Fibroblast of villous mesenchyme (primary cell): Measurements from ENCODE around the gene SKAP1. TPM values are rescaled to one million over a fixed set of nuclear protein-coding genes. Genes with fewer than 3 reads are reported as not detected.

Experiments used
- DNase-seq: peaks from one replicate; pipeline ENCODE4 v3.0.0-alpha.2; 2010; ENCODE audit warnings: low read depth
- H3K4me3 ChIP-seq: 2 replicates; pipeline ENCODE4 v1.5.1; 2011; ENCODE audit warnings: low read depth, mild to moderate bottlenecking, low read length
- CTCF ChIP-seq: IDR thresholded peaks from 2 replicates; pipeline ENCODE4 v1.5.1; 2012; ENCODE audit warnings: low read depth, mild to moderate bottlenecking, low read length; ENCODE audit not compliant: insufficient read depth
- total RNA-seq: library from RNA; depleted of rRNA; stranded (reverse); fragments of >200 nt; gene quantifications from 2 replicates; pipeline ENCODE4 v1.2.3, GENCODE V29; 2012

SKAP1 gene
- total RNA-seq, 1 donor, result not detected

GRCh38 chr17:48439875-48440505 lies 10.0 kb upstream of the SKAP1 start:
- no peak for DNase-seq
- no peak for TF ChIP-seq CTCF
- no peak overlapping the region for H3K4me3 ChIP-seq

GRCh38 chr17:48439110-48439850 lies 9.3 kb upstream of the SKAP1 start:
- DNase-seq, result no peak
- no peak overlapping the region for H3K4me3 ChIP-seq
- TF ChIP-seq CTCF, result no peak

GRCh38 chr17:48438516-48439061 lies 8.6 kb upstream of the SKAP1 start:
- DNase-seq, result no peak
- H3K4me3 ChIP-seq, result no peak overlapping the region
- no peak for TF ChIP-seq CTCF

- no peak overlapping the region for H3K4me3 ChIP-seq
- DNase-seq, result no peak
- TF ChIP-seq CTCF, result no peak
Measured at GRCh38 chr17:48433896-48434295, 3.9 kb upstream of the SKAP1 start.

- DNase-seq, result no peak
- TF ChIP-seq CTCF, result no peak
- H3K4me3 ChIP-seq, result no peak overlapping the region
Measured at GRCh38 chr17:48432820-48433775, 3.1 kb upstream of the SKAP1 start.

GRCh38 chr17:48429156-48429555 lies 858 bp downstream of the SKAP1 start:
- no peak for TF ChIP-seq CTCF
- DNase-seq, result no peak
- H3K4me3 ChIP-seq, result no peak overlapping the region
